Muscle layer of colon (tissue), 2 donors: ENCODE data around the gene PAK1.
"Not testable (repeated sequence)": the region's sequence is repeated elsewhere in the genome, so short reads cannot be mapped to it uniquely, and the experiment has no call there.

ENCODE experiments used
- H3K27ac ChIP-seq: one replicate; pipeline ENCODE4 v1.7.0; 2013; ENCODE audit warnings: low read depth, mild to moderate bottlenecking, low read length, moderate library complexity
- H3K27me3 ChIP-seq, 2 donors: one replicate each; pipeline ENCODE4 v1.7.0; 2013; ENCODE audit warnings: low read length in 2 of 2, mild to moderate bottlenecking in 2 of 2; ENCODE audit not compliant: insufficient read depth in 2 of 2, control insufficient read depth in 1 of 2
- H3K36me3 ChIP-seq: one replicate; pipeline ENCODE4 v1.7.0; 2013; ENCODE audit warnings: mild to moderate bottlenecking, low read length; ENCODE audit not compliant: insufficient read depth
- H3K4me1 ChIP-seq: one replicate; pipeline ENCODE4 v1.7.0; 2013; ENCODE audit warnings: mild to moderate bottlenecking, low read length; ENCODE audit not compliant: insufficient read depth
- H3K4me3 ChIP-seq, 2 donors: one replicate each; pipeline ENCODE4 v1.7.0; 2013; ENCODE audit warnings: low read length in 2 of 2, low read depth in 1 of 2, mild to moderate bottlenecking in 1 of 2, moderate library complexity in 1 of 2
- H3K9ac ChIP-seq: one replicate; pipeline ENCODE4 v1.7.0; 2013; ENCODE audit warnings: low read length
- H3K9me3 ChIP-seq: one replicate; pipeline ENCODE4 v1.7.0; 2013; ENCODE audit warnings: mild to moderate bottlenecking, low read length
- donor health status: abdominal sarcoma.
- donor health status: Adenocarcinoma of cecum.

PAK1 gene

DNA sequence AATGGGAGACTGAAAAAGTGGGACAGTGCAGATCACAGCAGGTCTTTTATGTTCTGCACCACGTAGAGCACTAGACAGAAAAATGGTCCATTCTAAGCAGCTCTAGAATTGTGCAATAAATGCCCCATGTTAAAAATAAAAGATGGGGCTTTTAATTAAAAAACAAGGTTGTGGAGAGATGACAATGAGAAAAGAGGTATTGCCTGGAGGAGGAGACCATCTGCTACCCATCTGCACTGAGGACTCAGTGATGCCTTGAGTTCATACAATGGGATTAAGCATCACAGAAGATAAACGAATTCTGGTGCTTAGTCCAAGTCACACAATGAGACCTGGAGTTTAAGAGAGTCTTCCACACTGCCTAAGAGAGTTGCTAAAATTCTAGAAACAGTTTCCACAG, 73.6 kb downstream of the PAK1 start:
- Histone ChIP-seq H3K27me3 (no peaks in the 10 kb centered on the region), H3K27ac (no peak overlapping the region), H3K4me1 (peaks cover 8% of the 10 kb centered on the region), H3K9me3 (no peaks in the 10 kb centered on the region), H3K36me3 (no peaks in the 10 kb centered on the region), H3K9ac (no peak overlapping the region), H3K4me3 (no peak overlapping the region)

DNA sequence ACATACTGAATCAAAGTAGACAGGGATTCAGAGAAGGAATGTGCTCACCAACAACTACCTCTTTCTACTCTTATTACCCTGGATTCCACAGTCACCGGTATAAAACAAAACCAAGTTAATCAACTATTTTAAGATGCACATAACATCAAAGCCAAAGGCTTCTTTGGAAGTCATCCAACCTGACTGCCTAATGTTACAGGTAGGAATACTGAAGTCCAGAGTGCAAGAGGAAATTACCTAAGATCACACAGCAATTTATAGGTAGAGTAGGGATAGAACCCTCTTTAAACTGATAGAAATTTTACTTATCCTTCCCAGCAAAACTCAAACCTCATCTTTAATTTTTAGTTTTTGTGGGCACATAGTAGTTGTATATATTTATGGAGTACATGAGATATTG, 76.3 kb downstream of the PAK1 start:
- no peak overlapping the region for H3K4me3 ChIP-seq
- H3K36me3 ChIP-seq = no peaks in the 10 kb centered on the region
- H3K4me1 ChIP-seq = peaks cover 4% of the 10 kb centered on the region
- H3K27ac ChIP-seq = no peak overlapping the region
- no peaks in the 10 kb centered on the region for H3K27me3 ChIP-seq
- H3K9ac ChIP-seq = no peak overlapping the region
- no peaks in the 10 kb centered on the region for H3K9me3 ChIP-seq

DNA sequence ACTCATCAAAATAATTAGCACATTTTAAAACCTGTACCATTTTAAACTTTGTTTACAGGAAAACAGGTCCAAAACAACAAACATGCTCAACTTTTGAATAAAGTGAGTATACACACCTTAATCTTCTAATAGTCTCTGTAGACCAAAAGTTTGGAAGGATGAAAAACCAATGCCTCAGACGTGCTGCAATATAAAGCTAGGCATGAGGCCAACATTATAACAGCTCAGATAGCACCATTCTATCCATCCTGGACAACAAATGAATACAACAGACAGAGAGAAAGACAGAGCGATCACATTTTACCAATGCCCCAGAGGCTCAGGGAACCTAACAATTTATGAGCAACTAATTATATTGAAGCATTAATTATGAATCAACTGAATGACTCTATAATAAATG, 77.0 kb downstream of the PAK1 start:
- H3K27ac ChIP-seq = no peak overlapping the region
- no peaks in the 10 kb centered on the region for H3K9me3 ChIP-seq
- H3K4me1 ChIP-seq = peaks cover 4% of the 10 kb centered on the region
- no peaks in the 10 kb centered on the region for H3K36me3 ChIP-seq
- no peak overlapping the region for H3K4me3 ChIP-seq
- no peak overlapping the region for H3K9ac ChIP-seq
- H3K27me3 ChIP-seq = no peaks in the 10 kb centered on the region

DNA sequence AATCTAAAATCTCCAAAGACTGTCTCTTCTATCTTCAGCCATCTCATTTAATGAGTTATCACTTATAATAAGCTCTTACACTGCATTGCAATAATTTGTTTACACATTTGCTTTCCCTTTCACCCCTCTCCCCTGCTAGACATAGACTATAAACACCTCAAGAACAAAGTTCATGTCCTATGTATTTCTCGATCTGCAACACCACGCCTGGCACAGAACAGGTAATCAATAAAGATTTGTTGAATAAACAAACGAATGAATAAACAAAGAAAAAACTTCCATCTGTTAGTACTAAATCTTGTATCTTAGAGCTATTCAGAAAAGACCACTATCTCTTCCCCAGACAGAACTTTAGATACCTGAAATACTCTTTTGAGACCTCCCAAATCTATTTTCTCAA, 77.6 kb downstream of the PAK1 start:
- Histone ChIP-seq H3K4me3 (no peak overlapping the region), H3K36me3 (no peaks in the 10 kb centered on the region), H3K27ac (no peak overlapping the region), H3K4me1 (peaks cover 4% of the 10 kb centered on the region), H3K27me3 (no peaks in the 10 kb centered on the region), H3K9ac (no peak overlapping the region), H3K9me3 (no peaks in the 10 kb centered on the region)

DNA sequence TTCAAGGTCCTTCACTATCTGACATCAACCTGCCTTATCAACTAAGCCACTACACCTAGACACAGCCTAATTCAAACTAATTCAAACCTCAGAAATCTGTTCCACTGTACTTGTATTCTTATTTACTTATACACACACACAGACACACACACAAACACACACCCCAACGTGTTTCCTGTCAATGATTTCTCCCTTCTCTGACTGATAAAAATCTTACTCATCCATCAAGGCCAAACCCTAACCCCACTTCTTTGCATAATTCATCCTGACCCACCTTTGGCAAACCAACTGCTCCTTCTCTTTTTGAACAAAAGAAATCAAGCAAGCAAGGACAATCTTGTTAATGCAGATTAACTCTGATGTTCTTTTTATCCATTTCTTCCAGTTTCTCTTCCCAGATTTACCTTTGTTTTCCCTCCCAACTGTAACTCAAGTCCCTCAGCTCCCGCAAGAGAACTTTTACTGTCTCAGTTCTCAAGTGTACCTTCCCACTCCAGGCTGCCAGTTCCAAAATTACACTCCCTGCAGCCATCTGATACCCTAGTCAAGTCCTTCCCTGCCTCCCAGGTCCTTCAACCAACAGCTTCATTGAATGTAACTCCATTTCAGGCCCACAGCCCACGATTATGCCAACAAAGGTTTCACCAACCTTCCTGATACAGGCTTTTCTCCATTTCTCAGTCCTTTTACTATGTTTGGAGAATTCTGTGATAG, 78.3 kb downstream of the PAK1 start:
- Histone ChIP-seq H3K9ac (no peak overlapping the region), H3K36me3 (no peaks in the 10 kb centered on the region), H3K9me3 (no peaks in the 10 kb centered on the region), H3K4me1 (peaks cover 4% of the 10 kb centered on the region), H3K4me3 (no peak overlapping the region), H3K27me3 (no peaks in the 10 kb centered on the region), H3K27ac (no peak overlapping the region)

DNA sequence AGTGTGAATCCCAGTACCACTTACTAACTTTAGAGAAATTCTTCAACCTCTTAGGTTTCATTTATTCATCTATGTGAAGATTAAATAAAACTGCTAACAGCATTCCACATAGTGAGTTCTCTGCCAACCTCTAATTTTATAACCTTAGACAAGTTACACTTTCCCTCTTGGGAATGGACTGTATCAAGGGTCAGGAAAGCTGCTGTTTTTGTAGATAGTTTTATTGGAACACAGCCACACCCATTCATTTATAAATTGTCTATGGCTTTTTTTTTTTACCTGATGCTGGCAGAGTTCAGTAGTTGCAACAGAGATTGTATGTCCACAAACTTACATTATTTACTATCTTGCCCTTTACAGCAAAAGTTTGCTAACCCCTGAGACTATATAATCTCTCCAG, 81.1 kb downstream of the PAK1 start:
- peaks cover 4% of the 10 kb centered on the region for H3K4me1 ChIP-seq
- no peak overlapping the region for H3K9ac ChIP-seq
- no peak overlapping the region for H3K27ac ChIP-seq
- H3K27me3 ChIP-seq = no peaks in the 10 kb centered on the region
- H3K9me3 ChIP-seq = no peaks in the 10 kb centered on the region
- H3K4me3 ChIP-seq = no peak overlapping the region
- no peaks in the 10 kb centered on the region for H3K36me3 ChIP-seq

DNA sequence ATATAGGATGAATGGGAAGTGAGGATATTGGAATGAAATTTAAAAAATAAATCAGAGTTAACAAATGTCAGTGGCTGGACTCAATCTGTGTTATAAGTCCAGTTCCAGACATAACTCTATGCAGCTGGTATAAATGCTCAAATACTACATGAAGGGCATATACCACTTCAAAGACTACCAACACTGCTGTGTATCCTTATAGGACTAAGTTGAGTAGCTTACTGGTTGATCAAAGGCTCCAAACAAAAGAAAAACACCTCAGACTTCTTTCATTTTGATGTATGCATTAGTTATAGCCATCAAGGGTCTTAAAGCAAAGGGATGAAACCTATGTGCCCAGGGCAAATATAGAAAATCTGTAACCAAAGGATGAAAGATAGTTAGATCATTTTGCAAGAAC, 86.2 kb downstream of the PAK1 start:
- no peak overlapping the region for H3K27ac ChIP-seq
- peaks cover 4% of the 10 kb centered on the region for H3K4me1 ChIP-seq
- H3K4me3 ChIP-seq = no peak overlapping the region
- H3K9ac ChIP-seq = no peak overlapping the region
- H3K27me3 ChIP-seq = no peaks in the 10 kb centered on the region
- H3K36me3 ChIP-seq = no peaks in the 10 kb centered on the region
- H3K9me3 ChIP-seq = no peaks in the 10 kb centered on the region

DNA sequence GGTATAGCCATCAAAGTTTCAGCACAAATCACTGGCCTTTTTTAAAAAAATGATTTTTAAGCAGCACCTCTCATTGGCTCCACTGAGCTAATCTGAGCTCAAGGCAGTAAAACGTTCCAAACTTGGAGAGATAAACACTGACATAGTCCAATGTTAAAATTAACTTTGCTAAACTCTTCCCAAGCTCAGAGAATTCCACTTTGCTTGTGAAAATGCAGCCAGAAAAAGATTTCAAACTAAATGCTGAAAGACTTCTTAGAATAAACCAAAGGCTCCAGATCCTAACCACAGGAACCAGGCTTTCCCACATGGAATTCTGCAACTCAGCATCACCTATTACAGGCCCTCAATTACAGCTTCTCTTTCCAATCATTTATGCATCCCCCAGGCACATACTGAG, 87.7 kb downstream of the PAK1 start:
- Histone ChIP-seq H3K4me1 (peaks cover 9% of the 10 kb centered on the region), H3K9me3 (no peaks in the 10 kb centered on the region), H3K36me3 (no peaks in the 10 kb centered on the region), H3K9ac (no peak overlapping the region), H3K4me3 (no peak overlapping the region), H3K27me3 (no peaks in the 10 kb centered on the region), H3K27ac (no peak overlapping the region)

DNA sequence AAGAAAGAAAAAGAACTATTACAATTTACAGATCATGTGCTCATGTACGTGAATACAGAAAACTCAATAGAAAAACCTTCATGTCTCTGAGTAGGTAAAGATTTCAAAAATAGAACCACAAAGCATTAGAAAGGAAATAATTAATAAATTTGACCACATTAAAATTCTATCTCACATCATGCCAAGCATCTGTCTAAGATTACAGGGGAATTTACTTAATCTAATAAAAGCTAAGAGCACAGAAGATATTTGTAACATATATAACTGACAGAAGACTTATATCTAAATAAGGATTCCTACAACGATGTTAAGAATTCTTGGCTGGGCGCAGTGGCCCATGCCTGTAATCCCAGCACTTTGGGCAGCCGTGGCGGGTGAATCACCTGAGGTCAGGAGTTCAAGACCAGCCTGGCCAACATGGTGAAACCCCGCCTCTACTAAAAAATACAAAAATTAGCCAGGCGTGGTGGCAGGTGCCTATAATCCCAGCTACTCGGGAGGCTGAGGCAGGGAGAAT, 88.6 kb downstream of the PAK1 start:
- not testable (repeated sequence) for H3K27me3 ChIP-seq, H3K27ac ChIP-seq, H3K4me3 ChIP-seq, H3K9ac ChIP-seq, H3K4me1 ChIP-seq, H3K9me3 ChIP-seq, H3K36me3 ChIP-seq

DNA sequence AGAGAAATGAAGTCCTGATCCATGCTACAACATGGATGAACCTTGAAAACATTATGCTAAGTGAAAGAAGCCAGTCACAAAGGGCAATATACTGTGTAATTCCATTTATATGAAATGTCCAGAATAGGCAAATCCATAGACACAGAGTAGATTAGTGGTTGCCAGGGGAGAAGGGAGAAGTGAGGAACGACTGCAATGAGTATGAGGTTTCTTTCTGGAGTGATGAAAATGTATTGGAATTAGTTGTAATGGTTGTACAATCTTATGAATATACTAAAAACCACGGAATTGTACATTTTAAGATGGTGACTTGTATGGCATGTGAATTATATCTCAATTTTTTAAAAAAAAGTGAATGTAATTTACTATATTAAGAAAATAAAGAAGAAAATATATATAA, 89.3 kb downstream of the PAK1 start:
- H3K4me3 ChIP-seq = no peak overlapping the region
- H3K9ac ChIP-seq = no peak overlapping the region
- H3K36me3 ChIP-seq = peaks cover 1% of the 10 kb centered on the region
- no peaks in the 10 kb centered on the region for H3K9me3 ChIP-seq
- H3K4me1 ChIP-seq = peaks cover 9% of the 10 kb centered on the region
- no peaks in the 10 kb centered on the region for H3K27me3 ChIP-seq
- H3K27ac ChIP-seq = no peak overlapping the region

DNA sequence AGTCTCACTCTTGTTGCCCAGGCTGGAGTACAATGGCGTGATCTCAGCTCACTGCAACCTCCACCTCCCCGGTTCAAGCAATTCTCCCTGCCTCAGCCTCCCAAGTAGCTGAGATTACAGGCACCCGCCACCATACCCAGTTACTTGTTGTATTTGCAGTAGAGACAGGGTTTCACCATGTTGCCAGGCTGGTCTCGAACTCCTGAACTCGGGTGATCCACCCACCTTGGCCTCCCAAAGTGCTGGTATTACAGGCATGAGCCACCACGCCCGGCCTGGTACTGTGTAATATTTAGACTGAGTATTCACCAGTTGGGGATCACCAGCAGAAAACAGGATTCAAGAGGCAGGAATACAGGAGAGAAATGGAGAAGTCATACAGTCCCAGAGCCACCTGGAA, 90.5 kb downstream of the PAK1 start:
- not testable (repeated sequence) for H3K4me3 ChIP-seq, H3K4me1 ChIP-seq, H3K27ac ChIP-seq, H3K9me3 ChIP-seq, H3K9ac ChIP-seq, H3K27me3 ChIP-seq
- peaks cover 12% of the 10 kb centered on the region for H3K36me3 ChIP-seq
